HG02884 (cell line): ENCODE data around the gene KCNQ5.
"Not testable (repeated sequence)": the region's sequence is repeated elsewhere in the genome, so short reads cannot be mapped to it uniquely, and the experiment has no call there.

ENCODE experiments used
- ATAC-seq: cut with Tn5 transposase; IDR thresholded peaks from one replicate; pipeline ENCODE4 v1.9.1; 2021; ENCODE audit warnings: mild to moderate bottlenecking, moderate library complexity; ENCODE audit not compliant: unreplicated experiment

Gene KCNQ5

DNA sequence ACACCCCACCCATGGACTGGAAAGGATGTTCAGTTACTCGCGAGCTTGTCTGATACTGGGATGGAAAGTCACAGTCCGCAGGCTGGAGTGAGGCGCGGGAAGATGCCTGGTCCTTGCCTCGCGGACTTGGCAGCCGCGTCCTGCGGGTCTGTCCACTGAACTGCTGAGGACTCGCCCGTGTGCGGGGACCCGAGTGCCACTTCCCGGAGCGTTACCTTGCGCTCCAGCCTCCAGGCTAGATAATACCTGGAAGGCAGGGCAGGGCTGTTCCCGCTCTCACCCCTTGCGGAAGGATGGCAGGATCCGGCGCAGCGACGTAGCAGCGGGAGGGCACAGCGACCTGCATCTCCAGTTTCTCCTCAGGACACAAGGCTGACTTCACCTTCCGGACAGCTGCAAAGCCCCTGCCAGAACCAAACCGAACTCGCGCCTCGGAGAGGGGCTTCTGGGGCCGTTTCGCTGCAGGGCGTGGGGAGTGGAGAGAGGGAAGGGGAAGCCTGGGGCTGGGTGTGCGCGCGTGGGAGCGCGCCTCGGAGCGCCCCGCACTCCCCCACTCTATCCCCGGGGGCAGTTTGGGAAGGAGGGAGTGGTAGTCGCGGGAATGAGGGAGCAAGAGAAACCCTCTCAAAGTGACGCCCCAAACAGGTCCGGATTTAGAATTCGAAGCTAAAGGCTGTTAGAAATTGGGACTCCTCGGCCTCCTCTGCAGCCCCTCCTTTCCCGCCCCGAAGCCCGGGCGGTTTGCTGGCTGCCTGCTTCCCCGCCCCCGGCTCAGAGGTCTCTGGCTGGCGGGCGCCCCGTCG, at the start of gene KCNQ5:
KCNQ5 (plus strand) TSS at position 774 of the 803 bp plus-strand sequence.
- peak; percentile 15 for ATAC-seq

DNA sequence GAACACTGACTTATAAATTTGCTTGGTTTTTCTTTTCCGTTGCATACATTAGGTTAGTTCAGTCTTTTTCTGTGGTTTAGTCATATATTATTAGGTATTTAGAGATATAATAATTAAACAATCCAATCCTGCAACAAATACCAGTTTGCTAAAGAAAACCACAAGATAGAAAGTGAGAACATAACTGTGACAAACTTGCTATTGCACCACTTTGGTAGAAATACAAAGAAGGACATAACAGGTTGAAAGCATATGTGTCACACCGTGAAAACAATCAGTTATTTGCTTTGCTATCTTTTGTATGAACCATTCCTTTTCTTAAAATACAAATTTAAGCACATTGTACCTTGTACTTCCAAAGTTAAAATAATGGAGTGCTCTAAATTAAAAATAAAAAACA, 42.0 kb upstream of the KCNQ5 start:
- no peak for ATAC-seq

DNA sequence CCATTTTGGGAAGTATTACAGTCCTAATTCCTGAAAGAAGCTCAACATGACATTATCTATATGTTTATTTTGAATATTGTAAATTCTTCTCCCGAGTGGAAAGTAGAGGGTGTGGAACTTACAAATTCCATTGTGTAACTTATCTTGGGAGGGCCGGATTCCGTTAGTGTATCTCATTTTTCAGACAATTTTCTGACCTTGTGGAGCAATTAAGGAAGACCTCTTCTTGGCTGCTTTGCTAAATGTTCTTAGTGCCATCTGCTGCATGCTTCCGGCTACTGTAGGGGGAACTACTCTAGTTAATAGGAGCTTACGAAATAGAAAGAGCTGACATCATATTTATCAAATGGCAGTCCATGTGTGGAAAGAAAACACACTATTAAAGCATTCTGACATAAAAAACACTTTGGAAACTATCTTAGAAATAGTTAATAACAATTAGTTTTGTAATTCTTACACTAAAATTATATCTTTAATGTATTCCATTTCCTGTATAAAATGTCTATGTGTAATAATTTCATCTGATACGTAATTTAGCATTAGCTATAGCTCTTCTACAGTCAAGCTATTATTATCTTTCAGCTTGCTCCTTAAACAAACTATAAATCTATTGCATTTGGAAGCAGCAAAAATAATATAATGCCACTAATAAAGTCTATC, 41.5 kb upstream of the KCNQ5 start:
- peak; percentile 65 for ATAC-seq

DNA sequence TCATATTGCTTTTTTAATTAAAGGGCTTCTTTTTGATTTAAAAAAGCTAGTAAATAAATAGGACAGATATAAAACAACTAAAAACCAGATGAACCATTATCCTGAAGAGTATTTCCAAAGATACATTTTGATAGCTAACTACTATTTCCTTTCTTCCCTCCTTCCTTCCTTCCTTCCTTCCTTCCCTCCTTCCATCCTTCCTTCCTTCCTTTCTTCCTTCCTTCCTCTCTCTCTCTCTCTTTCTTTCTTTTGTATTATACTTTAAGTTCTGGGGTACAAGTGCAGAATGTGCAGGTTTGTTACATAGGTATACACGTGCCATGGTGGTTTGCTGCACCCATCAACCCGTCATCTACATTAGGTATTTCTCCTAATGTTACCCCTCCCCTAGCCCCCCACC, 40.9 kb upstream of the KCNQ5 start:
- not testable (repeated sequence) for ATAC-seq

DNA sequence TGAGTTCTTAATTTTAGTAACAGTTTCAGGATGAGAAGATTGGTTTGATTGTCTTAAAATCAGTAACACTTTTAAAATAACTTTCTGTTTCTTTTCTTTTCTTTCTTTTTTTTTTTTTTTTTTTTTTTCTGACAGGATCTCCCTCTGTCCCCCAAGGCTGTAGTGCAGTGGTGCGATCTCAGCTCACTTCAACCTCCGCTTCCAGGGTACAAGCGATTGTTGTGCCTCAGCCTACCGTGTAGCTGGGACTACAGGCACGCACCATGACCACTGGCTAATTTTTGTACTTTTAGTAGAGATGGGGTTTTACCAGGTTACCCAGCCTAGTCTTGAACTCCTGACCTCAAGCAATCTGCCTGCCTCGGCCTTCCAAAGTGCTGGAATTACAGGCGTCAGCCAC, 33.7 kb upstream of the KCNQ5 start:
- ATAC-seq, result no peak

DNA sequence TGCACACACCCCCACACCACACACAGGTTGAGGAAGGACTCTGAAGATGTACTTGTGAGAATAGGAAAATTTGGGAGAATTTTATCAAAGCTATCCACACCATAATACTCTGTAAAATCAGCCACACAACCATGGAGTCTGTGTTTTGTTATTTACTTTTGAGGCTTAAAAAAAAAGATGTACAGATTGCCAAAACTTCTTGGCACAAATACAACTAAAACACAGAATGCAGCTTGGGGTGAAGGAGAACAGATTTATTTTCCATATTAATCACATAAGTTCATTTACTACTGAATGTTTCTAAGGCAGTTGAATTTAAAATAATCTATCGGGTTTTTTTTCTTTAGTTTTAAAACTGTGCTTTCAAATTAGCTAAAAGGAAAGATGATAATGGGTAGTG, 32.8 kb upstream of the KCNQ5 start:
- ATAC-seq, result no peak

DNA sequence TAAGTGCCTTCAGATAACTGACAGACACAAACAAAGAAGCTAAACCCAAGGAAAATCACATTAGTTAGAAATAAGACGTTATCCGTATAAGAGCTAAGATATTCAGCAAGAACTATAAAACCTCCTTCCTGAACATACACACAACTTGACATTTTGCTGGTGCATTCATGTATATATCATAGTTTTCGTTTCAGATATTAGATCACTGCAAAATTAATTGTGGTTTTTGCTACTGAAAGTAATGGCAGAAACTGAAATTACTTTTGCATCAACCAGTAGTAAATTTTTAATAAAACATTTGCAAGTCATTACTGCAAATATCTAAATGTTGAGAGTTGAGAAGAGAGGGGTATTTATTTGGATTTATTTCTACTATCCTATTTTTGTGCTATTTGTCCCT, 26.1 kb upstream of the KCNQ5 start:
- ATAC-seq, result no peak

DNA sequence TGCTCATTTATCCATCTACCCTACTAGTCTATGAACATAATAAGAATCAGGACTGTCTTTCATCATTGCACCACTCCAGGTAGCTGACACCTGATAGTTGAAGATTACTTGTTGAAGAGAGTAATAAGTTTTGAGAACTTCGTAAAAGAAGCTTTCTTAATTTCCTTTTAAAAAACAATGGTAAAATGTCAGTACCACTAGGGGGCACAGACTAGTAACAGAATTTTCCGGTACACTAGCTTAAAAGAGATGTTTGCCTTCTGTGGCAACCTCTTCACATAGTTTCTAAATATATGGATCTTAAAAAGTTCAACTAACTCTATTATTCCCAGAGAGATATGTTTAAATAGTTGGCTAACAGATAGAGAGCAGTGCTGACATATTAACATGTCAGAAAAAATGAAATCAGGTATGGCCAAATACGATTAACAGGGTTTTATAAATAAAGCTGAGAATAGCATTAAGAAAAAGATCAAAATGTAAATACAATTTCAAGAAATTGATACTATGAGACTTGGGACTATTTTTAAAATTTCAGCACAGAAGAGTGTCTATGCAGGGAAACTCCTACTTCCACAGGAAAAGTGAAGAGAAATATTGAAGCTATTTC, 5.4 kb upstream of the KCNQ5 start:
- ATAC-seq, result no peak

DNA sequence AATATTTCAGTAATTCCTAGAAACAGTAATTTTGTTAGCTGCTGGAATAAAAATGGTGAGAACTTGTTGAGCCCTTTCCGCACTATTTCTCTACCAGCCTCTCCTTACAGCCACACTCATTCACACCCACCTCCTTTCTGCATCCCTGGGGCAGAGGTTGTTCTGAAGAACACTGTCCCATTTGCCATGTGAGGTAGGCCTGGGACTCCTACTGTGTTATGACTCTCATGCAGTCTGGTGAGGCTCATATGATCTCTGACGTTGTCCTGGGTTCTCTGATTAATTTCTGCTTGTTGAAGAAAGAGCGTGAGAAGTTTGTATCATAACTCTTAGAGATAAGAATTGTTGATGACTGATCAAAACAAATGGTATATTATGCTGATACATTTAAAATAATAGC, 4.1 kb upstream of the KCNQ5 start:
- no peak for ATAC-seq

DNA sequence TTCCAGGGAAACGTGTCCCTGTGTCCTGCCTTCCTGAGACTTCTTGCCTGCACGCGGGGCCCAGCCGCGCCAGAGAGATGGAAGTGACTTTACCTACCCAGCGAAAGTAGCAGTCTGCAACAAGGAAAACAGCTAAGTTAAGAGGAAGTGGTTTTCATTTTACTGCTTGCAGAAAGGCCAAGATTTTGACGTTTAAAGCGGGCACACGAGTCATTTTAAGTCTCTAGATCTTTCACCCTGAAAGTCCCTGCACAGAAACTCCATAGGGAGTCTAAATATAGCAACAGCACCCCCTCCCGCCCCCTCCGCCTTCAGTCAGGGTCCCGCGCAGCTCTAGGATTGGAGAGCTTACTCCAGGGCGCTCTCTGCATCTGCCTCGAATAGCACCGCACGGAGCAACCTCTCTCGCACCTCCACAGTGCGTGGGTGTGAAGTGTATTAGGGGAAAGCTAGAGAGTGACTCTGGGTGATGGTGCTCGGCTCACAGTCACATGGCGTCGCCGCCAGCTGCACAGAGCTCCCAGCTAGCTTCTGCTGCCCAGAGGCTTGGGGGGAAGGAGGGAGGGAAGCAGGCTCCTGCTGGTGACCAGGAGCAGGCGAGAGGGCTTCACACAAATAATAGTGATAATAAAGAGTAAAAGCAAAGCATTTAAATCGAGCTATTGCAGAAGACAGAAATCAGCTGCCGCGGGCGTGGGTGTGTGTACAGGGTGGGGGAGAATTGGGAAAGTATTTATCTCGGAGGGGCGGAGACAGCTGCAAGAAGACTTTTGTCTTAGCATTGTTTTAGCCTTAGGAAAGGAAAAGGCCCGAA, 1.8 kb upstream of the KCNQ5 start:
- ATAC-seq, result peak; percentile 69

DNA sequence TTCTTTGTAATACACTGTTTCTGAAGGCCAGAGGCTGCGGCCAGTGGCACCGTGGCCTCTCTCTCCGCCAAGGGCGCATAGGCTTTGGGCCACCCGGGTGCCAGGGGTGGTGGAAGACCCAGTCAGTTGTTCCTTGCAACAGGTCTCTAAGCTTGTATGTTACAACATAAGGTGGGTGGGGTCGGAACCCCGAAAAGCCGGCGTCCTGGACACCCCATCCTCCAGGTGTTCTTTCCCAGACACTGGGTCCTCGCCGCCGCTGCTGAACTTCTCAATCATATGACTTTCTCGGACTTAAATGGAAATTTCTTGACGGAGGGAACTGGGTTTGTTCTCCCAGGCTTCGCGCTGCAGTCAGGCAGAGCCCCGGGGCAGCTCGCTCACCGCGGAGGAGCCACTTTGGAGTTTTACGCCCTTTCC, 983 bp upstream of the KCNQ5 start:
- no peak for ATAC-seq

DNA sequence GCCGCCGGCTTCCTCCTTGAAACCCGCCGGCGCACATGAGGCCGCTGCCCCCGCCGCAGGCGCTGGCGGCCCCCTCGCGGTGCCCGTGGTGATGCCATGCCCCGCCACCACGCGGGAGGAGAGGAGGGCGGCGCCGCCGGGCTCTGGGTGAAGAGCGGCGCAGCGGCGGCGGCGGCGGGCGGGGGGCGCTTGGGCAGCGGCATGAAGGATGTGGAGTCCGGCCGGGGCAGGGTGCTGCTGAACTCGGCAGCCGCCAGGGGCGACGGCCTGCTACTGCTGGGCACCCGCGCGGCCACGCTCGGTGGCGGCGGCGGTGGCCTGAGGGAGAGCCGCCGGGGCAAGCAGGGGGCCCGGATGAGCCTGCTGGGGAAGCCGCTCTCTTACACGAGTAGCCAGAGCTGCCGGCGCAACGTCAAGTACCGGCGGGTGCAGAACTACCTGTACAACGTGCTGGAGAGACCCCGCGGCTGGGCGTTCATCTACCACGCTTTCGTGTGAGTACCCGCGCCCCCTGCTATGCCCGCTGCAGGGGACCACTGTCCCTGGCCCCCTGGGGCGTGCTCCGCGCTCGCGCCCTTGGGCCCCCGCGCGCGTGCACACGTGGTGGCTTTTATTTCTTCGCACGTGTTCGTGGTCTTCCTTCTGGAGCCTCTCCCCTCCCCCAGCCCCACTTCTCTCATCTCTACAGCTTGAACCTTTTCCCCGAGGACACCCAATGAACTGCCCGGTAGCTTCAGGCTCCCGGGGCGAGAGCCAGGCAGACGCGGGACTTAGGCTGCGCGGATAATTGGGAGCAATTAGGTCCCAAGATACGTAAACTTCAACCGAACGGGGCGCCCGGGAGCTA, 453 bp downstream of the KCNQ5 start:
- peak; percentile 4 for ATAC-seq

DNA sequence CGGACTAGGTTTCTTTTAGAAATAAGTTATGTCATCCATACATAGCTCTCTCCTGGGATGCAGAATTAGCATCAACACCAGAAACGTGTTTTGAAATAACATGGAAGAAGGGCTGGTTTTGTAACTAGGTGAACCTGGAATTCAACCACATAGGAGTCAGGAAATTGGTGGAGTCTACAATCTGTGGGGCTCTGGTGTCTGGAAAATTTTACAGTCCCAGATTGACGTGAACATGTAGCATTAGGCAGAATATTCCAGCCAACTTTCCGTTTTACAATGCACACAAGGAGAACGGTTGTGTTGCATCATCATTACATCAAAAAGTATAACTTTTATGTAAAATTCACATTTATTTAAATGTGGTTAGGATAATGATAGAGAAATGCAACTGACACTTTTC, 1.9 kb downstream of the KCNQ5 start:
- no peak for ATAC-seq

DNA sequence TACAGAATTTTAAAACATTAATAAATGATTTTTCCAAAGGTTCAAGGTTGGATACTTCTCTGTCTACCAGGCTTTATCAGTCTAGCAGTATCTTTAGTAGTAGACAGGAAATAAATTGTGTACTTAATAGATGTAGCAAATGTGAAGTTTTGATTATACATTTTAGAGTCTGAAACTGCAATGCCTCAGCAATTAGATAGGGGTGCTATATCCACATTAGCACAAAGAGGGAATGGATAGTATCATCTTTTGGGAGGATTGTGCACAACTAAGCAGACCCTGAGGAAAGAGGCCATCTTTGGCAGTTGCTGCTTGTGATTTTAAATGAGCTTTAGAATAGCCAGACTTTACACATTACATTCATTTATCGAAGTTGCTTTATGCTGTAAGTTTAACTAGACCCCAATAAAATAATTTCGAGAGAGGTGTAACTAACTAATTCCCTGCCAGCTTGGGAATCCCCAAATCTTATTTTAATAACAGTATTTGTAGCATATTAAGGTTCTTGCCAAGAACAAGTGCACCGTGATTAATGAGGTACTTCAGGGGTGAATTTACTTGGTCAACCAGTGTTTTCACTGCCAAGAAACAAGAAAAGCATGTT, 2.8 kb downstream of the KCNQ5 start:
- ATAC-seq, result no peak

DNA sequence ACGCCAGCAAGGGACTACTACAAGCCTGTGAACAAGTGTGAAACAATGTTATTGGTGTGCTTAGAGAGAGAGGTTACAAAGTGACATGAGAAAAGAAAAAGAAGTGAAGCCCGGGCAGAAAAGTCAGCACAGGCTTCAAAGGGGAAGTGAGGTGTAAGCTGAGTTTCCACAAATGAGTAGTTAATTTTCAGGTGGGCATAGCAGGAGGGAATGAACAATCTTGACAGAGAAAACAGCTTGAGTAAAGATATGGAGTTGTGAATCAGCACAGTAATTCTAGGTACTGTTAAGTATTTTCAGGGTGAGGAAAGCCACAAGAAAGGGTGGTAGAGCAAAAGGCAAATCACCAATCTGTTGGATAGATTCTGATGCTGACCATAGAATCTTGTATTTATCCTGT, 4.3 kb downstream of the KCNQ5 start:
- ATAC-seq, result peak; percentile 47

DNA sequence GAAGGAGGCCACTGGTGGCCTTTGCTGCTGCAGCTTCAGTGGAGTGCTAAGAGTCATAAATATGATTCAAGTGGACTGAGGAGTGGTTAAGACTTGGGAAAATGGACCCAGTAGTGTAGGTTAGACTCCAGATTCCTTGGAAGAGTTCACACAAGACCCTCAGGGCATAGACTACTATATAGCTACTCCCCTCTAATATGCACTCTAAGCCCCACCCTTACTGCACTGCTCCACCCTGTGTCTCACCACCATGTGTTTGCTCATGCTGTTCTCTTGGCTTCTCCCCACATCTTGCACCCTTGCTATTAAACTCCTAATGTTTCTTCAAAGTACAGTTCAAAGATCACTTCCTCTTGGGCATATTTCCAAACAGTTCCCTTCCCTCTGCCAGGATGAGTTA, 5.7 kb downstream of the KCNQ5 start:
- ATAC-seq, result no peak

DNA sequence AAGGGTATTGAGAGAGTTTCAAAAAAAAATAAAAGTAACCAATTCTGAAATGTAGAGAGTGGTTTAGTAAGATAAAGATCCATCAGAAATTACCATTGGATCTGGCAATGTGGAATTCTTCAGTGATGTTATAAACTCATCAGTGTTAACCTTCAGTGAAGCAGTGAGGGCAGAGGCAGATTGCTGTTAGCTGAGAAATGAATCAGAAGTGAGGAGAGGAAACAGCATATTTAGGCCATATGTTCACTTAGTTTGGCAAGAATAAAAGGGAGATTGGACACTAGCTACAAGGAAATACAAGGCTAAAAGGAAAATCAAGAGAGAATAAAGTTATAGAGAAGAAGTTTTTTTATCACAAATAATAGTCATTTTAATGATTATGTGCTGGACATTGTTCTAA, 9.6 kb downstream of the KCNQ5 start:
- ATAC-seq, result no peak

DNA sequence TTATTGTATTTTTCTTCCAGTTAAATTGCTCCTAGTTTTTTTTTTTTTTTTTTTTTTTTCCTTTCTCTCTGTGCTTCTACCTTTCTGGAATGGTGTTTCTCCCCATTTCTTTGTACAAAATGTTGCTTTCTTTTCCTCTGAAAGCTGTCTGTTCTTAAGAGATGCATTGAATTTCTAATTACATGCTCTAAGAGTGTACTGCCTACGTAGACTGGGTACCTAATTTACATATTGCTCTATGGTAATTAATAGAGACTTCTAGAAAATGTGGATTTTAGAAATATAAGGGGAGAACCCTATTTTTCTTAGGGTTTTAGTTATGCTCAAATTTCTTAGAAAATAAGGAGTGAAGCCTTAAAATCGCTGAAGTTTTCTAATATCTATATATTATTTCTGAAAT, 13.8 kb downstream of the KCNQ5 start:
- ATAC-seq, result no peak

DNA sequence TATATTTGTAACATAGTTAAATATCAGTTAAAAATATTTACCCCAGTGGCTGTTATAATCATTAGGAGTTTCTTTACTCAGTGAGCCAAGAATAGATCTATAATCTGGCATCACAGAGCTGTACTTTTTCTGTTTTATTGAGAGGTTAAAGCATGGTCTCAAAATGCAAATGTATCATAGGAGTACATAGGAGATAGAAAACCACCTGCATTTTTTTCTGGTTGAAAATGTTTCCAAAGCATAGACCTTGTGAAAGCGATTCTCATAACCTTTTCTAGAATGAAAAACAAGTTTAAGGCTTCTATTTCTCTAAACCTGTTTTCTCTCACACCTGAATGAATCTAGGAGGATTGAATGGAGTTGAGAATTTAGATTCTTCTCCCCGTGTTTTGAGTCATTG, 14.4 kb downstream of the KCNQ5 start:
- peak; percentile 97 for ATAC-seq

DNA sequence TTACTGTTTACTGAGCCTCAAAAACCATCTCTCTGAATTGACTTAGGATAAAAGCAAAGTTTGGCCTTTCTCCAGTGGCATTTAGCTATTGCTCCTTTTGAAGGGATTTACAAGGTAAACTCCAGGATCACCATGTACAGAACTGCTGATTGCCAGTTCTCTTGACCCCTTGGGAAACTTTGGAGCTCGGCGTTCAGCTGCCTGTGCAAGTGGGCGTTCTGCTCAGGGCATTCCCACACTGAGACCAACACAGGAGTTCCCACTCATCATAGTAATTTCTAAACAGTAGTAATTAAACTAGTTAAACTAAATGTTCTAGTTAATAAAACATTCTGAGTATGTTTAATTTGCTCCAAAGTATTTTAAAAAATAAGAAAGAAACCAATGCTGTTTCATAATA, 14.9 kb downstream of the KCNQ5 start:
- peak; percentile 9 for ATAC-seq
